Gastroesophageal sphincter (tissue), 4 donors: ENCODE results near the gene STARD13. TPM values are rescaled to one million over a fixed set of nuclear protein-coding genes. Genes with fewer than 3 reads are reported as not detected.

ENCODE experiments used
- ATAC-seq: fragments of 150-250 bp; one replicate; pipeline ENCODE4 v1.9.1; 2016; ENCODE audit warnings: mild to moderate bottlenecking, moderate library complexity
- H3K27ac ChIP-seq, 4 donors: fragments of 200-600 bp; sonication (generic) in 3 of 4; 1 replicate in 3 of 4; 2 replicates in 1 of 4; pipeline ENCODE4 v1.5.1; 2016 to 2019
- H3K27me3 ChIP-seq: fragments of 200-600 bp; sonication (generic); one replicate; pipeline ENCODE4 v1.5.1; 2019
- H3K36me3 ChIP-seq, 2 donors: fragments of 200-600 bp; sonication (generic); one replicate each; pipeline ENCODE4 v1.5.1; 2019; ENCODE audit warnings: control low read depth in 1 of 2
- H3K4me1 ChIP-seq, 3 donors: fragments of 200-600 bp; sonication (generic); 1 replicate in 2 of 3; 2 replicates in 1 of 3; pipeline ENCODE4 v1.5.1; 2016 to 2019; ENCODE audit warnings: control low read depth in 2 of 3
- H3K4me3 ChIP-seq, 2 donors: fragments of 200-600 bp; sonication (generic); one replicate each; pipeline ENCODE4 v1.5.1; 2019; ENCODE audit warnings: mild to moderate bottlenecking in 1 of 2, moderate library complexity in 1 of 2
- H3K9me3 ChIP-seq, 3 donors: fragments of 200-600 bp; sonication (generic); one replicate each; pipeline ENCODE4 v1.5.1; 2017 to 2019; ENCODE audit warnings: control low read depth in 2 of 3
- CTCF ChIP-seq, 4 experiments: fragments of 200-600 bp in 2 of 4; fragments of 450-650 bp in 2 of 4; sonication (generic) in 1 of 4; IDR thresholded peaks; one replicate each; pipeline ENCODE4 v1.5.1; 2017 to 2019; ENCODE audit warnings: antibody characterized with exemption in 4 of 4, mild to moderate bottlenecking in 2 of 4, moderate library complexity in 2 of 4
- EP300 ChIP-seq: sonication (generic); formaldehyde crosslinking; IDR thresholded peaks from one replicate; pipeline ENCODE4 v1.6.1; 2017; ENCODE audit warnings: antibody characterized with exemption, mild to moderate bottlenecking
- POLR2A ChIP-seq, 2 donors: fragments of 450-650 bp; IDR thresholded peaks; one replicate each; pipeline ENCODE4 v1.6.1; 2017; ENCODE audit warnings: antibody characterized with exemption in 2 of 2, mild to moderate bottlenecking in 2 of 2, moderate library complexity in 1 of 2
- POLR2AphosphoS5 ChIP-seq: sonication (generic); formaldehyde crosslinking; IDR thresholded peaks from one replicate; pipeline ENCODE4 v1.6.1; 2017; ENCODE audit warnings: antibody characterized with exemption
- WGBS, 2 donors: methylation state at CpG; one replicate each; pipeline ENCODE4 v1.1.5; 2018; ENCODE audit warnings: low coverage in 1 of 2; 5-methylcytosine and 5-hydroxymethylcytosine counted together
- total RNA-seq, 4 donors: library from RNA; depleted of rRNA; stranded (reverse); fragments of >200 nt; gene quantifications; one replicate each; pipeline ENCODE4 v1.1.0, GENCODE V29; 2016

Gene STARD13
- total RNA-seq, 4 donors from 2014 or later, result 46.2 to 63.3 (median 49.3) TPM

GRCh38 chr13:33139184-33139583 lies 146.4 kb downstream of the STARD13 start:
- TF ChIP-seq POLR2AphosphoS5 (no peak), CTCF (IDR thresholded peaks at IDR 0.05) (no peak), POLR2A (IDR thresholded peaks at IDR 0.05) (no peak), EP300 (no peak)
- Histone ChIP-seq H3K4me1 (peaks cover 0 to 41% (median 11%) of the 10 kb centered on the region in 3 donors), H3K4me3 (no peak overlapping the region), H3K27ac (peak overlapping the region; percentile 0 to 44 (median 17)), H3K9me3 (no peaks in the 10 kb centered on the region), H3K27me3 (no peaks in the 10 kb centered on the region), H3K36me3 (peaks cover 0 to 39% of the 10 kb centered on the region in 2 donors)
- ATAC-seq, result peak; percentile 55
- WGBS, 2 donors, result 67 to 71% methylated on average over 1 of the region's 1 CpG

- Histone ChIP-seq H3K4me1 (peaks cover 0 to 46% (median 11%) of the 10 kb centered on the region in 3 donors), H3K27me3 (no peaks in the 10 kb centered on the region), H3K36me3 (peaks cover 0 to 39% of the 10 kb centered on the region in 2 donors), H3K27ac (peak overlapping the region in 3 of 4 donors; percentile 0 to 44 (median 18)), H3K9me3 (no peaks in the 10 kb centered on the region), H3K4me3 (no peak overlapping the region)
- TF ChIP-seq CTCF (IDR thresholded peaks at IDR 0.05), result no peak
- no peak for TF ChIP-seq POLR2A (IDR thresholded peaks at IDR 0.05)
- TF ChIP-seq POLR2AphosphoS5, result no peak
- TF ChIP-seq EP300, result no peak
- no peak for ATAC-seq
- WGBS, 2 donors, result 57 to 71% methylated on average over 1 to 6 of the region's 14 CpGs
These were observed 147.1 kb downstream of the STARD13 start for GRCh38 chr13:33138441-33138840.

GRCh38 chr13:33137721-33138120 lies 147.8 kb downstream of the STARD13 start:
- peak overlapping the region in 2 of 4 donors; percentile 10 to 44 for H3K27ac ChIP-seq
- 34 to 55% methylated on average over 3 to 4 of the region's 4 CpGs for WGBS, 2 donors
- H3K4me1 ChIP-seq, result peaks cover 0 to 53% (median 14%) of the 10 kb centered on the region in 3 donors
- peaks cover 0 to 39% of the 10 kb centered on the region in 2 donors for H3K36me3 ChIP-seq
- no peak overlapping the region for H3K4me3 ChIP-seq
- H3K9me3 ChIP-seq, result no peaks in the 10 kb centered on the region
- ATAC-seq, result no peak
- no peak for TF ChIP-seq CTCF (IDR thresholded peaks at IDR 0.05)
- TF ChIP-seq POLR2AphosphoS5, result no peak
- no peak for TF ChIP-seq EP300
- no peak for TF ChIP-seq POLR2A (IDR thresholded peaks at IDR 0.05)
- no peaks in the 10 kb centered on the region for H3K27me3 ChIP-seq

- no peaks in the 10 kb centered on the region for H3K9me3 ChIP-seq
- peaks cover 3 to 53% (median 11%) of the 10 kb centered on the region in 3 donors for H3K4me1 ChIP-seq
- no peaks in the 10 kb centered on the region for H3K27me3 ChIP-seq
- TF ChIP-seq POLR2A (IDR thresholded peaks at IDR 0.05) (no peak), POLR2AphosphoS5 (no peak), CTCF (IDR thresholded peaks at IDR 0.05) (no peak), EP300 (no peak)
- no peak overlapping the region for H3K4me3 ChIP-seq
- H3K36me3 ChIP-seq, result peaks cover 0 to 30% of the 10 kb centered on the region in 2 donors
- WGBS, 2 donors, result 91 to 100% methylated on average over 1 of the region's 1 CpG
- H3K27ac ChIP-seq, result peak overlapping the region in 1 of 4 donors; percentile 18
- no peak for ATAC-seq
These were observed 150.5 kb downstream of the STARD13 start for GRCh38 chr13:33135097-33135496.

- no peaks in the 10 kb centered on the region for H3K27me3 ChIP-seq
- H3K27ac ChIP-seq, result peak overlapping the region in 3 of 4 donors; percentile 38 to 72 (median 66)
- peaks cover 3 to 52% (median 7%) of the 10 kb centered on the region in 3 donors for H3K4me1 ChIP-seq
- ATAC-seq, result no peak
- 72 to 76% methylated on average over 3 of the region's 3 CpGs for WGBS, 2 donors
- no peak for TF ChIP-seq CTCF (IDR thresholded peaks at IDR 0.05)
- no peak for TF ChIP-seq POLR2AphosphoS5
- no peak for TF ChIP-seq EP300
- TF ChIP-seq POLR2A (IDR thresholded peaks at IDR 0.05), result no peak
- H3K4me3 ChIP-seq, result no peak overlapping the region
- no peaks in the 10 kb centered on the region for H3K9me3 ChIP-seq
- peaks cover 0 to 39% of the 10 kb centered on the region in 2 donors for H3K36me3 ChIP-seq
These were observed 151.3 kb downstream of the STARD13 start for GRCh38 chr13:33134213-33134612.
